Progenitor cell of endocrine pancreas (in vitro differentiated cells): ENCODE results near the gene LRRC4. TPM values are rescaled to one million over a fixed set of nuclear protein-coding genes. Genes with fewer than 3 reads are reported as not detected.

Source experiments
- DNase-seq: peaks from one replicate; pipeline ENCODE4 v3.0.0; 2021; ENCODE audit warnings: low spot score; ENCODE audit not compliant: unreplicated experiment
- H3K27ac Mint-ChIP-seq: 2 replicates; pipeline ENCODE4 v1.8.0; 2021; ENCODE audit warnings: mild to moderate bottlenecking, moderate library complexity, mixed read lengths
- H3K27me3 Mint-ChIP-seq: 2 replicates; pipeline ENCODE4 v1.8.0; 2021; ENCODE audit warnings: mixed read lengths
- H3K36me3 Mint-ChIP-seq: 2 replicates; pipeline ENCODE4 v1.8.0; 2022; ENCODE audit warnings: mixed read lengths; ENCODE audit not compliant: insufficient read depth
- H3K4me1 Mint-ChIP-seq: 2 replicates; pipeline ENCODE4 v1.8.0; 2021; ENCODE audit warnings: low read depth, mixed read lengths
- H3K4me3 Mint-ChIP-seq: 2 replicates; pipeline ENCODE4 v1.8.0; 2021; ENCODE audit warnings: low read depth, mild to moderate bottlenecking, moderate library complexity, mixed read lengths
- H3K9me3 Mint-ChIP-seq: 2 replicates; pipeline ENCODE4 v1.8.0; 2021; ENCODE audit warnings: low read depth, mixed read lengths
- CTCF ChIP-seq: fragments of 200-600 bp; sonication (generic); IDR thresholded peaks from one replicate; pipeline ENCODE4 v1.5.0; 2021; ENCODE audit warnings: antibody characterized with exemption, mild to moderate bottlenecking; ENCODE audit not compliant: unreplicated experiment
- total RNA-seq: library from RNA; stranded (reverse); gene quantifications from 2 replicates; pipeline ENCODE4 v1.2.1, GENCODE V29; 2021

Gene LRRC4
- total RNA-seq, 1 donor from 2014 or later, result 19.4 TPM

- no peak for DNase-seq
- Mint-ChIP-seq H3K36me3 (peaks cover 2% of the 10 kb centered on the region), H3K9me3 (no peaks in the 10 kb centered on the region), H3K4me3 (no peak overlapping the region), H3K27ac (no peak overlapping the region), H3K4me1 (peaks cover 32% of the 10 kb centered on the region), H3K27me3 (no peaks in the 10 kb centered on the region)
- no peak for TF ChIP-seq CTCF
Observed at GRCh38 chr7:128003787-128004186, 27.4 kb downstream of the LRRC4 start.

- no peaks in the 10 kb centered on the region for H3K9me3 Mint-ChIP-seq
- no peak for DNase-seq
- peaks cover 36% of the 10 kb centered on the region for H3K4me1 Mint-ChIP-seq
- H3K27me3 Mint-ChIP-seq, result no peaks in the 10 kb centered on the region
- H3K36me3 Mint-ChIP-seq, result peaks cover 2% of the 10 kb centered on the region
- no peak overlapping the region for H3K4me3 Mint-ChIP-seq
- TF ChIP-seq CTCF, result no peak
- no peak overlapping the region for H3K27ac Mint-ChIP-seq
Observed at GRCh38 chr7:128003167-128003566, 28.1 kb downstream of the LRRC4 start.

- H3K27ac Mint-ChIP-seq, result no peak overlapping the region
- H3K9me3 Mint-ChIP-seq, result no peaks in the 10 kb centered on the region
- H3K36me3 Mint-ChIP-seq, result peaks cover 3% of the 10 kb centered on the region
Observed at GRCh38 chr7:128000854-128001265, 30.4 kb downstream of the LRRC4 start.

DNA sequence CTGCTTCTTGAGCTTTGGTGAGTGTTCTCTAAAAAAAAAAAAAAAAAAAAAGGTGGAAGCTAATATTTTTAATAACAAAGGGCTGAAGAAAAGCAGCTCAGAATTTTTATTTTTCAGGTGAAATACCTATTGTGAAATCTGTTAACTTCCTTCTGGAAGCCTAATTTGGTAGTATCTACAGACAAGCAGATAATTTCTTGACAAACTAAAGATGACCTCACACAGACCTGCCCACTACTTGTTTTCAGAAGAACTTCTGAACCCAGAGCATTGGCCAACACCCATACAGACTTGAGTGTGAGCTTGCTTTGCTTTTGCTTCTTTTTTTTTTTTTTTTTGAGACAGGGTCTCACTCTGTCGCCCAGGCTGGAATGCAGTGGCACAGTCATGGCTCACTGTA, 31.2 kb downstream of the LRRC4 start:
- Mint-ChIP-seq H3K27me3 (no peaks in the 10 kb centered on the region), H3K9me3 (no peaks in the 10 kb centered on the region), H3K27ac (no peak overlapping the region), H3K4me1 (peaks cover 40% of the 10 kb centered on the region), H3K36me3 (peaks cover 3% of the 10 kb centered on the region), H3K4me3 (no peak overlapping the region)
- TF ChIP-seq CTCF, result no peak
- DNase-seq, result no peak

More at GRCh38 chr7:128000854-128001265, 30.4 kb downstream of the LRRC4 start:
- no peak for TF ChIP-seq CTCF
- Mint-ChIP-seq H3K4me1 (peaks cover 45% of the 10 kb centered on the region), H3K27me3 (no peaks in the 10 kb centered on the region), H3K4me3 (no peak overlapping the region)
- no peak for DNase-seq

DNA sequence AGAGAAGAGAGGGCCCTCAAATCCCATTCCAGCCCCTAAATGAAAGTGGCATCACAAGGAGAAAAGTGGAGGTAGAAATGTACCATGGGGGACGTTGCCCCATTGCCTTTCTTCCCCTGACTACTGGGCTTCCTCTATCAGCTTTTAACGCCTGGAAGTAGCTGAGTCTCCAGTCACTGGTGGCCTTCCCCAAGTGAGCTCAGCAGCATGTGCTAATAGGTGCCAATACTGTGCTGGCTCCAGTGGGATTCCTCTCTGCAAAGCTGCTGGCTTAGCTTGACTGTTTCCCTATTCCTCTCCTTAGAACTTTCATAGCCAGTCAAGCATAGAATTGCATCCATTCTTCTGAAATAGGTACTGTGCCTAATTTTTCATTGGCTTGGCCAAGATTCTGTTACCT, 32.6 kb downstream of the LRRC4 start:
- Mint-ChIP-seq H3K27me3 (no peaks in the 10 kb centered on the region), H3K36me3 (peaks cover 7% of the 10 kb centered on the region), H3K4me1 (peaks cover 29% of the 10 kb centered on the region), H3K27ac (peak overlapping the region; percentile 7), H3K4me3 (no peak overlapping the region), H3K9me3 (no peaks in the 10 kb centered on the region)
- no peak for DNase-seq
- TF ChIP-seq CTCF, result no peak
